Cardiac ventricle fibroblast (primary cell): Measurements from ENCODE around the gene KDSR. TPM values are rescaled to one million over a fixed set of nuclear protein-coding genes. Genes with fewer than 3 reads are reported as not detected.

Experiments
- total RNA-seq: library from RNA; depleted of rRNA; stranded (reverse); fragments of >200 nt; gene quantifications from 2 replicates; pipeline ENCODE4 v1.2.3, GENCODE V29; 2015

Gene KDSR
- total RNA-seq: 34.8 and 36.8 TPM in 2 replicates

DNA sequence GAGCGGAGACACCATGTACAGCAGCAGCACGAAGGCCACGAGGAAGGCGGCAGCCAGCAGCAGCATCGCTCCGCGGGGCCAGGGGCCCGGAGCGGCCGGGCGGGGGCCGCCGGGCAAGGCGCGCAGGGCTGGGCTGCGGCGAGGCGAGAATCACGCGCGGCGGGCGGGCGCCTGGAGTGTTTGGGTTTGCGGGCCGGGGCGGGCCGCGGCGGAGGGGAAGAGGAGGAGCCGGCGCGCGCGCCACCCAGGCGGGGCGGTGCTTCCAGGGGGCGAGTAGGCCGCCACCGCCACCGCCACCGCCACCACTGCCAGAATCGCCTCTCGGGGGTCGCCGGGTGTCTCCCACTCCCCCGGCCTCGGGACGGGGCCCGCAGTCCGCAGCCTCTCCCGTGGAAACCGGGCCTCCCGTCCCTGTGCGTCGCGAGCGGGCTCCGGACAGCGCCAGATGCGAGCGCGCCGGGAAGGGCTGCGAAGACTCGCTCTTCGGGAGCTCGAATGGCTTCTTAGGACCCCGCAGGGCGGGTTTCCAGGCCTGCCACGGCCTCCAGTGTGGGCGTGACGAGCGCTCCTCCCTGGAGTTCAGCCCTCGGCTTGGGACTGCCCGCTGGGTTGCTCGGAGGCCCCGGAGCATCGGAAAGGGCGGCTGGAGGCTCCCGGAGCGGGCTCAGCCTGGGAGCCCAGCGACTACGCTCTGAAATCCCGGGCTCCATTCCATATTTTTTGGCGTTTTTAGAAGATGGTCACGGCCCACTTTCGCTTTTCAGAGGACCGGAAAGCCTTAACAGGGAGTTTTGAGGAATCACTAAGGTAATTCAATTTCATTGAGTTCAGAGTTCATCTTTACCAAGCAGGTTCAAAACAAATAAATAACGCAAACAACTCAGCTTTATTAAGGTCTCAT, at the start of gene KDSR:
Gene KDSR, minus strand, starts transcription at position 154 of the 901 bp plus-strand sequence. Its CDS starts 88 bp downstream, at position 66.

GRCh38 chr18:63319383-63320122, 47.5 kb downstream of the KDSR start, which contains the start of gene BCL2:
Gene BCL2, minus strand, starts transcription at chr18:63319769.

Other genes with a start within 250 kb of the KDSR start
- 3.4 and 8.3 TPM in 2 replicates for gene BCL2, start 47.4 kb downstream of the KDSR start, total RNA-seq
- gene VPS4B, start 55.3 kb upstream of the KDSR start, total RNA-seq: 26.1 and 26.8 TPM in 2 replicates
- gene SERPINB5, start 109.8 kb upstream of the KDSR start, total RNA-seq: not detected in 2 replicates
- not detected in 2 replicates for gene SERPINB12, start 175.2 kb upstream of the KDSR start, total RNA-seq
- gene SERPINB13, start 220.1 kb upstream of the KDSR start, total RNA-seq: not detected in 2 replicates